NCI-H82 (cell line): ENCODE data around the gene KLHL26.
"Not testable (repeated sequence)": the region's sequence is repeated elsewhere in the genome, so short reads cannot be mapped to it uniquely, and the experiment has no call there.

Source experiments
- DNase-seq: peaks from one replicate; lab custom pipeline; 2025; lab: John Stamatoyannopoulos, UW

The KLHL26 gene

GRCh38 chr19:18636969-18637629, at the start of gene KLHL26:
Gene KLHL26 (plus strand): TSS chr19:18637028. CDS start chr19:18637055, 27 bp downstream.
- no peak for DNase-seq

GRCh38 chr19:18587561-18587960, 49.3 kb upstream of the KLHL26 start:
- no peak for DNase-seq

- peak; percentile 93 for DNase-seq
These were observed 48.7 kb upstream of the KLHL26 start for GRCh38 chr19:18587962-18588610.

DNA sequence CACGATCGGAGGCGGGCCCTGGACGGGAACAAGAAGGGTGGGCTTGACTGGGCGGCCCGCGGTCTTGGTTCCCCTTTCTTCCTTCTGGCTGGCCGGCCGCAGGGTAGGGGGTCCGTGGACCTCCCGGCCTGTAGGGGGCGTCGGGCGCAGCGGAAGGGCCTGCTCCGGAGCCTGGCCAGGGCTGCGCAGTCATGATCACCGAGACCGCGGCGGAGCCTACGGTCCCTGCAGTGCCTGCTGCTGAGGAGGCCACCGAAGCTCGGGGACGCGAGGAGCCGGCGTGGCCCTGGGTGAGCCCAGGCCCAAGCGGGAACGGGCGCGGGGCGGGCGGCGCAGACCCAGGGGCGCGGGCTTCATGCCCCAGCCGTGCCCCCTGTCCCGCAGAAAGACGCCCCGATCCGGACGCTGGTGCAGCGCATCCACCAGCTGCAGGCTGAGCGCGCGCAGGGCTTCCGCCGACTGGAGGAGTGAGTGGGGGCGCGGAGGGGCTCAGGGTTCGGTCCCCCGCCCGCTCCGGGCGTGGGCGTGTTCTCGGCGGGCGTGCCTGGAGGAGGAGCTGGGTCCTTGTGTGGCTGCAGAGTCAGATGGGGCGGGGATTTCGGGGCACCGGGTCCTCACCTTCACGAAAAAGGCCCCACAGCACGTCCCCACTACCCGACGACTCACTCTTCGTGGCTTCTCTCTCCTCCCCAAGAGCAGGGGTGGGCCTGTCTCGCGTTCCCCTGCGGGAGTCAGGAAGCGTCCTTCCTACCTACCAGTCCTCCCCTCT, 48.0 kb upstream of the KLHL26 start, which contains the start of gene REX1BD:
Gene REX1BD, plus strand, starts transcription at position 188 of the 769 bp plus-strand sequence. Its CDS starts 4 bp downstream, at position 192.
- DNase-seq: peak; percentile 95

DNA sequence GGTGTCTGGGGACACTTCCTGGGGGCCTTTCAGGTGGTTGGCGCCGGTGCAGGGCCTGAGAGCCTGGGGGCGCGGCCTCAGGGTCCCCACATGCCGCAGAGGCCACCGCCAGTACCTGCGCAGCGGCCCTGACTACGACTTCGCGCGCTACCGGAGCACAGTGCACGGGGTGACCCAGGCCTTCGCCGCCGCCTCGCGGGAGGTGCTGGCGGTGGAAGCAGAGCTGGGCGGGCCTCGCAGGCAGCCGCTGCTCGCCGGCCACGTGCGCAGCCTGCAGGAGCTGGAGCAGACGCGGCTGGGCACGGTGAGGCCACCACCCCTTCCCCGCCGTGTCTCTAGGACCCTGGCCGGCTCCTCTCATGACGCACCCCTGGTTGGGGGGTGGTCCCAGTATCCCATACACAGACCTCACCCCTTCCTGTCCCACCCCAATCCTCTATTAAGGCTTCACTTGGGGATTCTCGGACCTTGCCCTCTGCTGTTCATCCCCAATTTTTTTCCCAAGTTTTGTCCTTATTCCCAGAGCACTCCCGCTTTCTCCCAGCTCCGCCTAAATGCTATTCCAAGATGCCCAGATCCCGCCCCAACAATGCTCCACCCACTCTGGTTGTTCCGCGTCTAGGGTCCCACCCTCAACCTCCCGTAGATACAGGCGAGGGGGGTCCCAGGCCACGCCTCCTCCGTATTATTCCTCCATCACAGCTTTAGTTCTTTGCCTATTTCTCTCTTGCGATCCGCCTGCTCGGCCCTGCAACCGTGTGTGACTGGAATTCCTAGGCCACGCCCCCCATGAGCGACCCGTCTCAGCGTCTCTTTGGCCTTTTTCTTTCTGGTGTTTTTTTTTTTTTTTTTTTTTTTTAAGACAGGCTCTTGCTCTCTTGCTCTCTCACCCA, 47.2 kb upstream of the KLHL26 start:
- DNase-seq: peak; percentile 99

DNA sequence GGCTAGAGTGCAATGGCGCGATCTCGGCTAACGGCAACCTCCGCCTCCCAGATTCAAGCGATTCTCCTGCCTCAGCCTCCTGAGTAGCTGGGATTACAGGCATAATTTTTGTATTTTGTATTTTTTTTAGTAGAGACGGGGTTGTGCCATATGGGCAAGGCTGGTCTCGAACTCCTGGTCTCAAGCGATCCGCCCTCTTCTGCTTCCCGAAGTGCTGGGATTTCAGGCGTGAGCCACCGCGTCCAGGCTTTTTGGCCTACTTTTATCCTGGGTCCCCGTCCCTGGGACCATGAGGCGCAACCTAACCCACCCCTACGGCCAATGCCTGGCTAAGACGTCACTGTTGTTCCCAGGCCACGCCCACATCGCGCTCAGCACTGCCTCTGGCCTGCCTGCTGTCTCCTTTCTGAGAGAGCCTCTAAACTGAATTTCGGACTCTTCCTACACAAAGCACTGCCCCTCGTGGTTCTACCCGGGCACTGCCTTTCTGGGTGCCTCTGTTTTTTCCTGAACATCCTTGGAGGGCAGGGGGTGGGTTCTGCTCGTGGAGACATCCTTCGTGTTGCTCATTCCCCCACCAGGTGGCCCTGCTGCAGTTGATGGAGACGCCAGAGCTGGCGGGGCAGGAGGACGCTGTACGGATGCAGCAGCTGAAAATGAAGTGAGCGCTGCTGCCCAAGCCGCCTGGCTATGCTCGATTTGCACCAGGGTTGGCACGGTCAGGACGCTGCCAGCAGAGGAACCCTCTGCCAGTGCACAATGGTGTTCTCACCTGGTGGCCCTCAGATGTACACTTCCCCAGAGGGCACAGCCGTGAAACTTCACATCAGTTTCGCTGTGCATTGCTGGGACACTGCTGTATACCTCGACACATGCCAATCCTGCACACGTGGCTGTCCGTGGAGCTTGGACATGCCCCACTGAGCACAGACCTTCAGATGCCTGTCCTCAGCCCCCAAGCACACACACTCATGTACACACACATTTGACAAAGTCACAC, 46.3 kb upstream of the KLHL26 start:
- DNase-seq: peak; percentile 99

DNA sequence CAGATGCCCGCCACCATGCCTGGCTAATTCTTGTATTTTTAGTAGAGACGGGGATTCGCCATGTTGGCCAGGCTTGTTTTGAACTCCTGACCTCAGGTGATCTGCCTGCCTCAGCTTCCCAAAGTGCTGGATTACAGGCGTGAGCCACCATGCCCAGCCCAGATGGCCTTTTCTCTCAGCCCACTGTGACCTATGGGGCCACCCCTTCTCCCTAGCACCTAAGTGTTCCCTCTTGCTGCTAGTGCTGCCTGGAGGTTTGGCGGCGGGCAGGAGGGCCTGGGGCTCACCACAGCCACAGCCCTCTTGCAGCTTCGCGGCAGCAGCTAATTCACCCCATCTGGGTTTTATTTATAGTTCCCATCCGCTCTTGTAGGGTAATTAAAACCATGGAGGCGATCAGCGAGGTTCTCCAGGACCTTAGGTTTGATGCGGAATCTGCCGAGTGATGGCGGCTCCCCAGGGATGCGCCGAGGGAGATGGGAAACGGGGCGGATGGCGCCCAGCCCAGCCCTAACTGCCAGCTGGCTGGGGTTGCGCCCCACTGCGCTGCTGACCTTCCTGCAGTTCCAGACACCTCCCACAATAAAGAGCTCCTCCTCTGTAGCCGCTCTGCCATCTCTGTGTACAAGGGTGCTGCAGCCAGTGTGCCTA, 45.0 kb upstream of the KLHL26 start:
- DNase-seq: no peak

GRCh38 chr19:18592732-18593131, 44.1 kb upstream of the KLHL26 start:
- DNase-seq: not testable (repeated sequence)

GRCh38 chr19:18593367-18594095, 43.3 kb upstream of the KLHL26 start:
- peak; percentile 65 for DNase-seq

GRCh38 chr19:18594096-18594823, 42.6 kb upstream of the KLHL26 start:
- DNase-seq: peak; percentile 90

DNA sequence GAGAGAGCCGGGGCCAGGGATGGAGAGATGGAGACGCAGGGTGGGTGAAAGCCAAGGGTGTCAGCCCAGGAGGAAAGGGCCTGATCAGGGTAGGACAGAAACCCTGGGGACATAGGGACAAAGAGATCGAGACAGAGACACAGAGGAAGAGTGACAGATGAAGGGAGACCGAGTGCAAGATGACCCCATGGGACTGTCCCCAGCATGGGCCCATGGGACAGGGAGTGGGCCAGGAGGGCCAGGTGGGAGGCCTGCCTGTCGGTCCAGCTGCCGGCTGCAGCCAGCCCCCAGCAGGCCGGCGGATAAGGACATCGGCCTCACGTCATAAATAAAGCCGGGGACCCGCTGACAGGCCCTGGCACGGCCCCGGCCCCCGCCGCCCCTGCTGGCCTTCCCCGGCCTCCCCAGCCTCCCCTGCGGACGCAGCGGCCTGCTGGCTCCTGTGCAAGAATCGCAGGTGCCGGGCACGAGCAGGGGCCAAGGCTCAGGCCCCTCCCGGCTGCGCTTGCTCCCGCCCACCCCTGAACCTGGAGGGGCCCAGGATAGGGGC, 41.9 kb upstream of the KLHL26 start:
- no peak for DNase-seq

- no peak for DNase-seq
These were observed 41.4 kb upstream of the KLHL26 start for GRCh38 chr19:18595475-18595874.

DNA sequence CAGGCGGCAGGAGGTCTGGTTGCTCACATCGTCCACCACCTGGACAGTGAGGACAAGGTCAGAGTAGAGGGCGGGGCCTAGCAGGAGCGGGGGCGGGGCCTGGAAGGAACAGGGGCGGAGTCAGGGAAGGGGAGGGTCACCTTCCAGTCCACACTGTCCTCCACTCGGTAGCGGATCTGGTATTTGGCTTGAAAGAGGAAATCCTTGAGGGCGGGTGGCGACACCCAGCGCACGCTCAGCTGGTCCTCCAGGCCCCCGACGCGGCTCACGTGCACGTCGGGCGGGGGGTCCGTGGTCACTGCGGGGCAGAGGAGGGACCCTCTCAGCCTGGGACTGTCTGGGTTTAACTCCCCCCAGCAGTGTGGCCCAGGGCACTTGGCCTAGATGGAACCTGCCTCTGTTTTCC, 40.1 kb upstream of the KLHL26 start:
- DNase-seq: peak; percentile 85

GRCh38 chr19:18597809-18598660, 38.8 kb upstream of the KLHL26 start:
- peak; percentile 93 for DNase-seq

DNA sequence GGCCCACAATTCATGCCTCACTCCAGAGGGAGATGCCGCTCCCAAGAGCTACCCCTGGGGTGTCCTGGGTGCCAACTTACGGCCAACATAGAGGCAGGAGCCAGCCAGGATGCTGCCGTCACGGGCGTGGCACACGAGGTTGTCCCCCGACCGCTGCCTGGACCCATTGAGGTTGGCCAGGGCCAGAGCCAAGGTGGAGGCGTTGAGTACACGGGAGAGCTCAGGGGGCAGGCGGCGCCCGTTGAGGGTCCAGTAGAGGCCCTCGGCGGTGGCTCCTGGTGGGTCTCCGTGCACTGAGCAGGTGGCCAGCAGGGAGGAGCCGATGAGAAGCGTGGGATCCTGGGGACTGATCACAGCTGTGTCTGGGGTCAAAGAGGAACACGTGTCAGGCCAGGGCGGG, 37.3 kb upstream of the KLHL26 start:
- no peak for DNase-seq

DNA sequence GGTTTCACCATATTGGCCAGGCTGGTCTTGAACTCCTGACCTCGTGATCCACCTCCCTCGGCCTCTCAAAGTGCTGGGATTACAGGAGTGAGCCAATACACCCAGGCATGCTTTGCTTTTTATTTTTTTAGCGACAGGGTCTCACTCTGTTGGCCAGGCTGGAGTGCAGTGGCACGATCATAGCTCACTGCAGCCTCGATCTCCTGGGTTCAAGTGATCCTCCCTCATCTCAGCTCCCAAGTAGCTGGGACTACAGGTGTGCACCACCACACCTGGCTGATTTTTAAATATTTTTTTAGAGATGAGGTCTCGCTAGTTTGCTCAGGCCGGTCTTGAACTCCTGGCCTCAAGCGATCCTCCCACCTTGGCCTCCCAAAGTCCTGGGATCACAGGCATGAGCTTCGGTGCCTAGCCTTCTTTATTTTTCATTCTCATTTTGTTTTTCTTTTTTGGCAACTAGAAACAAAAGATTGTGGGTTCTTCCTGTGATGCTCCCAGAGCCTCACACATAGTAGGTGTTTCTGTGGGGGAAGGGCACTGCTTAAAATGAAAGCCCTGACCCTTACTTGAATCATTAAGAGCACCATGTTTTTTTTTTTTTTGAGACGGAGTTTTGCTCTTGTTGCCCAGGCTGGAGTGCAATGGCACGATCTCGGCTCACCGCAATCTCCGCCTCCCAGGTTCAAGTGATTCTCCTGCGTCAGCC, 36.0 kb upstream of the KLHL26 start:
- DNase-seq: not testable (repeated sequence)

GRCh38 chr19:18601875-18602274, 35.0 kb upstream of the KLHL26 start:
- DNase-seq: no peak
